ENCODE measurements around the gene UNC119.

The UNC119 gene

GRCh38 chr17:28573521-28573920 lies 21.1 kb upstream of the UNC119 start:
- no peak for DNase-seq (ENCODE audit: extremely low read depth in 1 of 2, low read depth in 1 of 2)

GRCh38 chr17:28573040-28573380 lies 20.6 kb upstream of the UNC119 start:
- no peak for DNase-seq (ENCODE audit: extremely low read depth in 1 of 2, low read depth in 1 of 2)

GRCh38 chr17:28572259-28573039 lies 20.0 kb upstream of the UNC119 start:
- DNase-seq (ENCODE audit: extremely low read depth in 1 of 2, low read depth in 1 of 2): no peak

GRCh38 chr17:28571361-28572122 lies 19.1 kb upstream of the UNC119 start, which contains the start of gene PIGS:
Gene PIGS (minus strand): TSS chr17:28571524. CDS start chr17:28571496, 28 bp downstream.
- peak; percentile 70 to 85 for DNase-seq (ENCODE audit: extremely low read depth in 1 of 2, low read depth in 1 of 2)

GRCh38 chr17:28570716-28571360 lies 18.4 kb upstream of the UNC119 start:
- DNase-seq (ENCODE audit: extremely low read depth in 1 of 2, low read depth in 1 of 2): peak in 1 of 2 donors; percentile 32

GRCh38 chr17:28569446-28569845 lies 17.0 kb upstream of the UNC119 start:
- DNase-seq (ENCODE audit: extremely low read depth in 1 of 2, low read depth in 1 of 2): no peak

GRCh38 chr17:28567604-28568003 lies 15.2 kb upstream of the UNC119 start:
- DNase-seq (ENCODE audit: extremely low read depth in 1 of 2, low read depth in 1 of 2): no peak

- no peak for DNase-seq (ENCODE audit: extremely low read depth in 1 of 2, low read depth in 1 of 2)
These were observed 11.1 kb upstream of the UNC119 start for GRCh38 chr17:28563475-28563874.

GRCh38 chr17:28555022-28555421 lies 2.6 kb upstream of the UNC119 start:
- DNase-seq (ENCODE audit: extremely low read depth in 1 of 2, low read depth in 1 of 2): no peak

- no peak for DNase-seq (ENCODE audit: extremely low read depth in 1 of 2, low read depth in 1 of 2)
These were observed 2.1 kb upstream of the UNC119 start for GRCh38 chr17:28554565-28554964.

- no peak for DNase-seq (ENCODE audit: extremely low read depth in 1 of 2, low read depth in 1 of 2)
These were observed 629 bp upstream of the UNC119 start for GRCh38 chr17:28553000-28553505.

GRCh38 chr17:28551421-28552175 lies 826 bp downstream of the UNC119 start:
- DNase-seq (ENCODE audit: extremely low read depth in 1 of 2, low read depth in 1 of 2): no peak

GRCh38 chr17:28550858-28551257 lies 1.6 kb downstream of the UNC119 start:
- no peak for DNase-seq (ENCODE audit: extremely low read depth in 1 of 2, low read depth in 1 of 2)

GRCh38 chr17:28549236-28550132 lies 2.9 kb downstream of the UNC119 start:
- peak in 1 of 2 donors; percentile 13 for DNase-seq (ENCODE audit: extremely low read depth in 1 of 2, low read depth in 1 of 2)

- no peak for DNase-seq (ENCODE audit: extremely low read depth in 1 of 2, low read depth in 1 of 2)
These were observed 3.9 kb downstream of the UNC119 start for GRCh38 chr17:28548417-28549130.

GRCh38 chr17:28547623-28548416 lies 4.6 kb downstream of the UNC119 start:
- peak in 1 of 2 donors; percentile 41 for DNase-seq (ENCODE audit: extremely low read depth in 1 of 2, low read depth in 1 of 2)

GRCh38 chr17:28547096-28547622 lies 5.3 kb downstream of the UNC119 start:
- no peak for DNase-seq (ENCODE audit: extremely low read depth in 1 of 2, low read depth in 1 of 2)

Data from activated CD8-positive, alpha-beta memory T cell treated with anti-CD3 and anti-CD28 coated beads for 1 hour (primary cell).